Measurements from ENCODE around the gene ZNF609. TPM values are rescaled to one million over a fixed set of nuclear protein-coding genes. Genes with fewer than 3 reads are reported as not detected.
A peak's percentile ranks its signal among the peaks of the same experiment; 100 is the strongest.

ZNF609 gene
- total and polyA plus RNA-seq, 7 donors = 4.8 to 35.2 (median 29.6) TPM

DNA sequence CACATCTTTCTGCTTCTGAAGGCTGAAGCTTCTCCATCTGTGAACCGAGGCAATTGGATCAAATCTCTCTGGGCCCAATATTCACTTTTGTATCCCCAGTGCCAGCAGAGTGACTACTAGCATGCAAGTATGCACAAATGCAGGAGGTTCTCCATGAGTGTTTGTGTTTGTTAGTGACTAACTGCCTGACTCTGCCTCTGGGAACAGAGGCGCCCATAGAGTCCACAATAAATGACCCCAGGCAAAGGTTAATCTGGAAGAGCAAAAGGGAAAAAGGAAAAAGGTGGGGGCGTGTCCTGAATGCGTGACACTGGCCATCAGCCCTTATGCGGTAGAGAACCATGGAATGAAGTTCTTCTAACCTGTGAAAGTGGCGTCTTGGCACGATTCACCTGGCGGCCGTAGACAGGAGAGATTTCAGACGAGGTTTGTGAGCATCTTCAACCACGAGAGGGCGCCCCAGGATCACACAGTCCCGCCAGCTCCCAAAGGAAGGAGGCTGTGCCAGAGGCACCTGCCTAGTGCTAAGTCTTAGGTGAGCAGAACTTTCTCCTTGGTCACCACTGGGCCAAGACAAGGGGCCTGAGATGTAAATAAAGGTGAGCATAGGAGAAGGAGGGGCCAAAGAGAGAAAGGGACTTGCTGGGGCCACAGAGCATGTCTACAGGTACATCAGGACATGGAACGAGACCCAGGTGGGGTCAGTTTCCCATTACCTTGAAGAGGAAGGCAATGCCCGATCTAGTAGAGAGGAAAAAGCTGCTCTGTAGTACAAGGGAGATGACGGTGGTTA, 270.8 kb downstream of the ZNF609 start:
- DNase-seq = peak; percentile 93
- Histone ChIP-seq H3K4me3 (no peak overlapping the region), H3K36me3 (peaks cover 0 to 61% (median 7%) of the 10 kb centered on the region in 4 donors), H3K27me3 (no peaks in the 10 kb centered on the region), H3K9me3 (no peaks in the 10 kb centered on the region), H3K27ac (peak overlapping the region; percentile 45 to 64 (median 56)), H3K4me1 (peaks cover 0 to 19% (median 14%) of the 10 kb centered on the region in 4 donors)
- 16 to 35% methylated on average over 16 of the region's 16 CpGs for WGBS, 2 donors
- TF ChIP-seq, protein P1, sequence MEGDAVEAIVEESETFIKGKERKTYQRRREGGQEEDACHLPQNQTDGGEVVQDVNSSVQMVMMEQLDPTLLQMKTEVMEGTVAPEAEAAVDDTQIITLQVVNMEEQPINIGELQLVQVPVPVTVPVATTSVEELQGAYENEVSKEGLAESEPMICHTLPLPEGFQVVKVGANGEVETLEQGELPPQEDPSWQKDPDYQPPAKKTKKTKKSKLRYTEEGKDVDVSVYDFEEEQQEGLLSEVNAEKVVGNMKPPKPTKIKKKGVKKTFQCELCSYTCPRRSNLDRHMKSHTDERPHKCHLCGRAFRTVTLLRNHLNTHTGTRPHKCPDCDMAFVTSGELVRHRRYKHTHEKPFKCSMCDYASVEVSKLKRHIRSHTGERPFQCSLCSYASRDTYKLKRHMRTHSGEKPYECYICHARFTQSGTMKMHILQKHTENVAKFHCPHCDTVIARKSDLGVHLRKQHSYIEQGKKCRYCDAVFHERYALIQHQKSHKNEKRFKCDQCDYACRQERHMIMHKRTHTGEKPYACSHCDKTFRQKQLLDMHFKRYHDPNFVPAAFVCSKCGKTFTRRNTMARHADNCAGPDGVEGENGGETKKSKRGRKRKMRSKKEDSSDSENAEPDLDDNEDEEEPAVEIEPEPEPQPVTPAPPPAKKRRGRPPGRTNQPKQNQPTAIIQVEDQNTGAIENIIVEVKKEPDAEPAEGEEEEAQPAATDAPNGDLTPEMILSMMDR (IDR thresholded peaks at IDR 0.05) = peak; percentile 87 to 93 (median 92)
- TF ChIP-seq POLR2AphosphoS5 (IDR thresholded peaks at IDR 0.05) = peak in 2 of 4 donors; percentile 44 to 52
- no peak for TF ChIP-seq POLR2A (IDR thresholded peaks at IDR 0.05)
- no peak for TF ChIP-seq EP300 (IDR thresholded peaks at IDR 0.05)
- intact Hi-C loops (cut with DNase I) = loop anchor here (1.0 to 10.0 kb wide), 3 partner anchors 79 to 264 kb away; no protein-coding TSS in a partner anchor

DNA sequence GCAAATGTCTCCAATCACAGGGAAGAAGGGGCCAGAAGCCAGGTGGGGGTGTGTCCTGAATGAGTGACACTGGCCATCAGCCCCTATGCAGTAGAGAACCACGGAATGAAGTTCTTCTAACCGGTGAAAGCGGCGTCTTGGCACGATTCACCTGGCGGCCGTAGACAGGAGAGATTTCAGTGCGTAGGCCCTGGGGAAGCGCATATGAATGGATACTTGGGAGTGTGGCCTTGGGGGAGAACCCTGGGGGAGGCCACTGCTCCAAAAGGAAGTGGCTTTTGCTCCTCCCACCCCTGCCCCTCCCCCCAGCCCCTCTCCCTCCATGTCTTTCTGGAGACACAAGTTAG, 271.4 kb downstream of the ZNF609 start:
- no peak overlapping the region for H3K4me3 ChIP-seq
- H3K27ac ChIP-seq = peak overlapping the region; percentile 45 to 64 (median 56)
- no peaks in the 10 kb centered on the region for H3K27me3 ChIP-seq
- no peak for TF ChIP-seq EP300 (IDR thresholded peaks at IDR 0.05)
- TF ChIP-seq POLR2A (IDR thresholded peaks at IDR 0.05) = no peak
- TF ChIP-seq, protein P1 (IDR thresholded peaks at IDR 0.05) = no peak
- no peak for TF ChIP-seq POLR2AphosphoS5 (IDR thresholded peaks at IDR 0.05)
- WGBS, 2 donors = 77 to 81% methylated on average over 9 of the region's 9 CpGs
- DNase-seq = no peak
- H3K4me1 ChIP-seq = peaks cover 0 to 25% (median 17%) of the 10 kb centered on the region in 4 donors
- H3K36me3 ChIP-seq = peaks cover 0 to 61% (median 7%) of the 10 kb centered on the region in 4 donors
- H3K9me3 ChIP-seq = no peaks in the 10 kb centered on the region
- intact Hi-C loops (cut with DNase I) = loop anchor here (1.0 to 10.0 kb wide), 3 partner anchors 79 to 263 kb away; no protein-coding TSS in a partner anchor

DNA sequence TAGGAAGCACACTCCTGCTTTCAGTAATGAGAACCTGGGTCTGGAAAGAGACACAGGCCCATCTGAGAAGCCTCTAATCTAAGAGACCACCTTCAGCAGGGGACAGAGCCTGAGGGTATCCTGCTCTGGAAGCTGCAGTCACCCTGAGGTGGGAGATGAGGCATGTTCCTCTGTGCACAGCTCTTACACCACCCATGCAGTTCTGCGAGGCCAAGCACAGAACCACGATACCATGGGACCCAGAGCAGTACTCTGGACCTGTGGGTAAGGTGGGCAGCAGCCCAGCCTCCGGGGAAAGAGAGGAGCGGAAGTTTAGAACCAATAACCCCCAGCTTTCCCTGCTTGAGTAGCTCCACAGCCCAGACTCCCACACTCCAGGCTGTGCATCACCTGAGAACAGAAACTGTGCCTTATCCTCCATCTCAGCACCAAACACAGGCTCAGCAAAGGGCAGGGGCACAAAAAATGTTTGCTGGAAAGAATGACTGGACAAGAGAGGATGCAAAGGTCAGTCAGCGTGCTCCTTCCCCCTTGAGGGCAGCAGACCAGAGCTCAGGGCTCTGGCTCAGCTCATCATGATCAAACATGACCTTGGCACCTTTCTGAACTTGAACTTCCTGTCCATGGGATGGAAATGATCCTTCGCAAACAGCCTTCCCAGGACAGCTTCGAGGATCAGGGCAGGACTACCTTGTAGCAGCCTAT, 271.9 kb downstream of the ZNF609 start:
- H3K36me3 ChIP-seq = peaks cover 0 to 55% (median 7%) of the 10 kb centered on the region in 4 donors
- H3K4me1 ChIP-seq = peaks cover 0 to 30% (median 18%) of the 10 kb centered on the region in 4 donors
- no peak for DNase-seq
- no peaks in the 10 kb centered on the region for H3K27me3 ChIP-seq
- WGBS, 2 donors = 73 to 83% methylated on average over 7 of the region's 7 CpGs
- intact Hi-C loops (cut with DNase I) = loop anchor here (10.0 kb wide), 1 partner anchor 262 kb away; no protein-coding TSS in a partner anchor
- no peak overlapping the region for H3K4me3 ChIP-seq
- TF ChIP-seq EP300 (IDR thresholded peaks at IDR 0.05) (no peak), POLR2AphosphoS5 (IDR thresholded peaks at IDR 0.05) (no peak), POLR2A (IDR thresholded peaks at IDR 0.05) (no peak)
- TF ChIP-seq, protein P1 (IDR thresholded peaks at IDR 0.05) = no peak
- no peaks in the 10 kb centered on the region for H3K9me3 ChIP-seq
- peak overlapping the region; percentile 45 to 64 (median 56) for H3K27ac ChIP-seq

Small RNAs within 50 kb of the gene (small RNA-seq; reads per million reads assigned to genes)
- gene AC100830.2 (0 reads per million in 3 donors), gene RF00019 (0 reads per million in 3 donors), gene RNU6-549P (0 reads per million in 3 donors)

Other genes with a start within 250 kb of the ZNF609 start
- 10 to 100 TPM in 2 of 4 donors, 1 to 10 TPM in 2; 7.8 to 24.3 (median 14.5) TPM for gene CSNK1G1, start 104.4 kb upstream of the ZNF609 start, total RNA-seq
- gene CSNK1G1, start 104.4 kb upstream of the ZNF609 start, polyA plus RNA-seq = 1 to 10 TPM; 3.0 to 6.8 (median 4.9) TPM
- 1 to 10 TPM in 3 of 4 donors, not detected in 1; 1.1 to 3.9 (median 1.7) TPM for gene PCLAF, start 79.1 kb upstream of the ZNF609 start, total RNA-seq
- 10 to 100 TPM in 2 of 3 donors, 1 to 10 TPM in 1; 9.0 to 83.0 (median 40.2) TPM for gene PCLAF, start 79.1 kb upstream of the ZNF609 start, polyA plus RNA-seq
- gene TRIP4, start 72.7 kb upstream of the ZNF609 start, total RNA-seq = 10 to 100 TPM; 11.0 to 26.6 (median 12.2) TPM
- gene TRIP4, start 72.7 kb upstream of the ZNF609 start, polyA plus RNA-seq = 10 to 100 TPM; 22.6 to 48.3 (median 47.4) TPM

All from sigmoid colon (tissue), 7 donors.